Kidney (tissue), 14 donors: ENCODE data around the gene SMIM20. TPM values are rescaled to one million over a fixed set of nuclear protein-coding genes. Genes with fewer than 3 reads are reported as not detected.

Source experiments
- DNase-seq, 5 donors: peaks; one replicate each; pipeline ENCODE4 v3.0.0-alpha.2; 2013 to 2020
- FAIRE-seq: peaks from 2 replicates; lab custom pipeline; 2012; peaks lifted over from hg19 to GRCh38; lab: Jason Lieb, UNC
- H3K27ac ChIP-seq, 2 donors: one replicate each; pipeline ENCODE4 v1.7.0; 2013; ENCODE audit warnings: low read depth in 2 of 2, low read length in 2 of 2, inconsistent platforms in 1 of 2
- H3K27me3 ChIP-seq: one replicate; pipeline ENCODE4 v1.7.1; 2013; ENCODE audit warnings: low read length, inconsistent platforms; ENCODE audit not compliant: control insufficient read depth, insufficient read depth
- H3K36me3 ChIP-seq, 3 donors: one replicate each; pipeline versions ENCODE4 v1.7.0 to v1.7.1; 2013; ENCODE audit warnings: low read length in 3 of 3, control low read depth in 1 of 3, inconsistent platforms in 1 of 3; ENCODE audit not compliant: insufficient read depth in 3 of 3, control insufficient read depth in 2 of 3
- H3K4me1 ChIP-seq, 3 donors: one replicate each; pipeline versions ENCODE4 v1.7.0 to v1.7.1; 2013; ENCODE audit warnings: low read length in 3 of 3, inconsistent platforms in 1 of 3, low read depth in 1 of 3; ENCODE audit not compliant: control insufficient read depth in 2 of 3, insufficient read depth in 2 of 3
- H3K4me3 ChIP-seq, 3 donors: one replicate each; pipeline versions ENCODE4 v1.7.0 to v1.8.1; 2013; ENCODE audit warnings: low read length in 3 of 3, control low read depth in 1 of 3, inconsistent platforms in 1 of 3
- H3K9ac ChIP-seq, 3 donors: one replicate each; pipeline versions ENCODE4 v1.7.0 to v1.7.1; 2013; ENCODE audit warnings: low read length in 3 of 3, control low read depth in 1 of 3, inconsistent platforms in 1 of 3
- H3K9me3 ChIP-seq, 3 donors: one replicate each; pipeline versions ENCODE4 v1.7.0 to v1.7.1; 2013; ENCODE audit warnings: low read length in 3 of 3, control low read depth in 1 of 3, inconsistent platforms in 1 of 3; ENCODE audit not compliant: control insufficient read depth in 2 of 3, insufficient read depth in 1 of 3
- CTCF ChIP-seq: IDR thresholded peaks from 3 replicates; pipeline ENCODE4 v1.5.1; 2012; ENCODE audit warnings: mild to moderate bottlenecking, moderate library complexity, borderline replicate concordance; ENCODE audit not compliant: insufficient read depth; ENCODE audit errors: extremely low read depth
- intact Hi-C: fragments of 100-400 bp; cut with DNase I; formaldehyde crosslinking; loops from one replicate; pipeline ENCODE4 v1.11.1; 2022
- polyA plus RNA-seq: library from polyadenylated mRNA; stranded (reverse); fragments of 350-450 nt; fragmentation: Illumina TruSeq; extraction: RNeasy Lipid Tissue Mini Kit (QIAGEN cat#74804); gene quantifications from one replicate; pipeline ENCODE4 v1.2.3, GENCODE V29; 2014; ENCODE audit warnings: low read depth, low replicate concordance; ENCODE audit not compliant: insufficient read depth
- total RNA-seq: library from RNA; stranded (reverse); fragmentation: NEBNext Ultra II Directional; extraction: Animal tissue kit (Norgen Biotek cat#: 25700); gene quantifications from one replicate; pipeline ENCODE4 v1.2.1, GENCODE V29; 2021
- donor health status: control.
- donor health status: control.
- donor health status: control.
- donor health status: control.
- donor health status: control.
- donor health status: DM: yes; HTN: yes; CAD: no.
- donor health status: Normal renal cell carcinoma (clear cell type).

Gene SMIM20
- total and polyA plus RNA-seq, 2 donors from 2014 or later, result 23.8 to 97.2 TPM

- no peaks in the 10 kb centered on the region for H3K36me3 ChIP-seq
- FAIRE-seq, result no peak
Observed at GRCh38 chr4:25955705-25956104, 41.7 kb downstream of the SMIM20 start.

GRCh38 chr4:25956260-25956659 is 42.2 kb downstream of the SMIM20 start:
- FAIRE-seq, result no peak

More at GRCh38 chr4:25955705-25956104, 41.7 kb downstream of the SMIM20 start:
- Histone ChIP-seq H3K27me3 (no peaks in the 10 kb centered on the region), H3K4me3 (no peak overlapping the region), H3K9ac (no peak overlapping the region), H3K27ac (no peak overlapping the region), H3K9me3 (no peaks in the 10 kb centered on the region), H3K4me1 (peaks cover 0 to 3% (median 0%) of the 10 kb centered on the region in 3 donors)
- TF ChIP-seq CTCF, result no peak
- DNase-seq, result no peak
- intact Hi-C loops, result no loop called here

GRCh38 chr4:25958110-25958509 is 44.1 kb downstream of the SMIM20 start:
- no peak overlapping the region for H3K4me3 ChIP-seq
- TF ChIP-seq CTCF, result no peak
- H3K36me3 ChIP-seq, result no peaks in the 10 kb centered on the region
- no peak for DNase-seq
- no peaks in the 10 kb centered on the region for H3K9me3 ChIP-seq
- intact Hi-C loops, result no loop called here
- H3K27ac ChIP-seq, result no peak overlapping the region
- no peaks in the 10 kb centered on the region for H3K4me1 ChIP-seq
- no peaks in the 10 kb centered on the region for H3K27me3 ChIP-seq
- H3K9ac ChIP-seq, result no peak overlapping the region
- FAIRE-seq, result no peak

More at GRCh38 chr4:25956260-25956659, 42.2 kb downstream of the SMIM20 start:
- no peak for DNase-seq
- Histone ChIP-seq H3K4me3 (no peak overlapping the region), H3K4me1 (no peaks in the 10 kb centered on the region), H3K36me3 (no peaks in the 10 kb centered on the region), H3K9me3 (no peaks in the 10 kb centered on the region), H3K27me3 (no peaks in the 10 kb centered on the region), H3K9ac (no peak overlapping the region), H3K27ac (no peak overlapping the region)
- intact Hi-C loops, result no loop called here
- no peak for TF ChIP-seq CTCF

GRCh38 chr4:25962393-25962792 is 48.4 kb downstream of the SMIM20 start:
- Histone ChIP-seq H3K9ac (no peak overlapping the region), H3K9me3 (no peaks in the 10 kb centered on the region), H3K4me3 (no peak overlapping the region), H3K27ac (no peak overlapping the region), H3K36me3 (no peaks in the 10 kb centered on the region), H3K4me1 (no peaks in the 10 kb centered on the region), H3K27me3 (no peaks in the 10 kb centered on the region)
- no peak for TF ChIP-seq CTCF
- no peak for DNase-seq
- FAIRE-seq, result no peak
- intact Hi-C loops, result no loop called here
